Suprapubic skin (tissue), 4 donors: ENCODE measurements around the gene HOXB3.

ENCODE experiments used
- CTCF ChIP-seq, 2 donors: fragments of 200-600 bp in 1 of 2; fragments of 450-650 bp in 1 of 2; sonication (generic) in 1 of 2; IDR thresholded peaks; one replicate each; pipeline ENCODE4 v1.5.1; 2016 to 2019; ENCODE audit warnings: antibody characterized with exemption in 2 of 2, mild to moderate bottlenecking in 1 of 2, moderate library complexity in 1 of 2
- EP300 ChIP-seq: sonication (generic); formaldehyde crosslinking; IDR thresholded peaks from one replicate; pipeline ENCODE4 v1.6.1; 2017; ENCODE audit warnings: antibody characterized with exemption
- POLR2A ChIP-seq, 2 donors: fragments of 450-650 bp; IDR thresholded peaks; one replicate each; pipeline ENCODE4 v1.6.1; 2017; ENCODE audit warnings: antibody characterized with exemption in 2 of 2, mild to moderate bottlenecking in 2 of 2, moderate library complexity in 2 of 2
- POLR2AphosphoS5 ChIP-seq, 3 donors: sonication (generic); formaldehyde crosslinking; IDR thresholded peaks; one replicate each; pipeline ENCODE4 v1.6.1; 2017; ENCODE audit warnings: antibody characterized with exemption in 3 of 3

- TF ChIP-seq CTCF (IDR thresholded peaks at IDR 0.05) (no peak), POLR2A (IDR thresholded peaks at IDR 0.05) (no peak), POLR2AphosphoS5 (IDR thresholded peaks at IDR 0.05) (no peak), EP300 (no peak)
Measured at GRCh38 chr17:48610282-48611211, 20.5 kb upstream of the HOXB3 start, which contains the start of gene HOXB7.
